Measurements from ENCODE around the gene HDAC3.

HDAC3 gene

DNA sequence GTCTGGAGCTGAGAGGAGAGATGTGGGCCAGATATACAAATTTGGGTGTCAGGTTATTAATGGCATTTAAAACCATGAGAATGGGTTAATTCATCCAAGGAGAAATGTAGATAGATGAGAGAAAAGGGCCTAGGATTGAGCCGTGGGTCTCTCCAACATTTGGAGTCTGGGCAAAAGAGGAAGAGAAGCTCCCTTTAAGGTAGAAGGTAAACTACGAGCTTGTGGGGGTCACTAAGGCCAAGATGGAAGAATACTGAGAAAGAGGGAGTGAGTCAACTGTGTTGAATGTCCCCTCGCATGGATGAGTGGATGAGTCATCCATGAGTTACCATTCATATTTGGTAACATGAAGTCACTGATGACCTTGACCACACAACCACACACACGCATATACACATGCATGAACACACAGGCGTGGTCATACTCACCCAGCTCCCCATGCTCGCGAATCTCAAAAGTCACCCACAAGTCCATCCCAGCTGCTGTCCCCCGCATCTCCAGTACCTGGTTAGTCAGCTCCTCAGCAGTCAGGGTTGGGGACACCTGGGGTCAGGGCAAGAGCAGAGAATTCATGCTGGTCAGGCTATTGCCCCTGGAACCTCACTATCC, 21.4 kb upstream of the HDAC3 start:
- no peak for DNase-seq

DNA sequence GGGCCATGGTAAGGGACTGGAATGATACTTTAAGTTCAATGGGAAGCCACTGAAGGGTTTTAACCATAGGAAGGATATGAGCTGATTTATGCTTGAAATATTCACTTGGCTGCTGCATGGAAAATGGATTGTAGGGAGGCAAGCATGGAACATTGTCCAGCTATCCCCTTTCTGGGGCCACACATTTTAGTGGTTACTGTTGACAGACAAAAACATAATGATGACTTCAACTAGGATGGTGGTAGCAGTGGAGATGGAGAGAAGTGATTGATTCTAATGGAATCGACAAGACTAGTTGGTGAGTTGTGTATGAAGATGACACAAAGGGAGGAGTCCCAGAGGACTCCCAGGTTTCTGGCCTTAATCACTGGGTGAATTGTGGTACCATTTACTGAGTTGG, 20.8 kb upstream of the HDAC3 start:
- DNase-seq: no peak

DNA sequence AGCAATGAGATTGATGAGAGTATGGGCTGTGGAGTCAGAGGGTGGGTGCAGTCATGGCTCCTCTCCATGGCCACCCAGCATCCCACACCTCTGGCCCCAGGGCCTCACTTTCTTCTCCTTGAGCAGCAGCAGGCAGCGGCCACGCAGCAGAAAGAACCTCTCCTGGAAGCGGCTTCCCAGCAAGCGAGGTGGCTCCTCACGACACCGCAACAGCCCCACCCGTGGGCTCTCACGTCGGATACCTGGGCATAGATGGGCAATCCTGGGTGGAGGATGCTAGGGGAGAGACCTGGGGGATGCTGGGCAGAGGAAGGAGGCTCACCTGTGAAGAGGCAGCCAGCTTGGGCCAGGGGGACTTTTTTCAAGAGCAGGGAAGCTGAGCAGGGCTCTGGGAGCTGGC, 19.7 kb upstream of the HDAC3 start:
- DNase-seq: no peak

DNA sequence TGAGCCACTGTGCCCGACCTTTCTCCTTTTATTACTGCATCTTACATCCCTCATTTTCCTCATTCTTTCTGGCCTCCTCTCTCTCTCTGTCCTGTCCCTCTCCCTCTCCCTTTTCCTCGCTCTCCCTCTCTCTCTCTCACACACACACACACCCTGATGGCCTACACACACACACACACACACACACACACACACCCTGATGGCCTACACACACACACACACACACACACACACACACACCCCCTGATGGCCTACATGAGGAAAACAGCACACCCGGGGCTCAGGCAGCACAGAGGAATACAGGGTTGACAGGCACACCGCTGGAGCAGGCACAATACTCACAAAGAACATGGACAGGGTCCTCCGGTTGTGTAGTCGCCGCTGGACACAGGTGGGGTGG, 18.4 kb upstream of the HDAC3 start:
- no peak for DNase-seq

DNA sequence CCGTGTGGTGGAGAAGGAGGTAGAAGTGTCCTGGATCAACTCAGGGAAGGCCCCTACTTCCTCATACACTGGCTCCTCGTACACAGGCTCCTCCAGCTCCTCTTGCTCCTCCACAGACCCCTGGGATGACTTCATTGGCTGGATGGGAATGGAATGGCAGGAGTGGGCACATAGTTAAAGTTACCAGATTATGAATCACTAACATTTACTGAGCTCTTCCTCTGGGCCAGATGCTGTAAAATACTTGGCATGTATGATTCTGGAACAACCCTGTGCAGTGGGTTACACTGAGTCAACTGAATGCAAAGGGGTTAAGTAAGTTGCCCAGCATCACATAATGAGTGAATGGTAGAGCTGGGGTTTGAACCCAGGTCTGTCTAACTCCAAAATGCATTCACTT, 17.6 kb upstream of the HDAC3 start:
- DNase-seq: no peak

DNA sequence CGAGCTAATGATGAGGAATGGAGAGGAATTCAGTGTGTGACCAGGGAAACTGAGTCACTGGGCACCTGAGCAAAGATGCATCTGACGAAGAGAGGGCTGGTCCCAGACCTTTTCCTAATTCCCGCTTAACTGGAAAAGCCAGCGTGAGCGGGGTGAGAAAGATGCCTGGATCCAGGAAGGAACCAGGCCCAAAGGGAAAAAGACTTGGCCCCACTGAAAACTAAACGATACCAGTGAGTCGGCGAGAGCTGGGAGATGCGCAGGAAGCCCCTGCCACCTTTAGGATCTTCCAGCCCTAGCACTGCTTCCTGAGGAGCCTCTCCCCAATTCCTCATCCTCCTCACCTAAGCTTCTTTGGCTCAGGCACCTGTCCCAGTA, 15.1 kb upstream of the HDAC3 start:
- DNase-seq: no peak

DNA sequence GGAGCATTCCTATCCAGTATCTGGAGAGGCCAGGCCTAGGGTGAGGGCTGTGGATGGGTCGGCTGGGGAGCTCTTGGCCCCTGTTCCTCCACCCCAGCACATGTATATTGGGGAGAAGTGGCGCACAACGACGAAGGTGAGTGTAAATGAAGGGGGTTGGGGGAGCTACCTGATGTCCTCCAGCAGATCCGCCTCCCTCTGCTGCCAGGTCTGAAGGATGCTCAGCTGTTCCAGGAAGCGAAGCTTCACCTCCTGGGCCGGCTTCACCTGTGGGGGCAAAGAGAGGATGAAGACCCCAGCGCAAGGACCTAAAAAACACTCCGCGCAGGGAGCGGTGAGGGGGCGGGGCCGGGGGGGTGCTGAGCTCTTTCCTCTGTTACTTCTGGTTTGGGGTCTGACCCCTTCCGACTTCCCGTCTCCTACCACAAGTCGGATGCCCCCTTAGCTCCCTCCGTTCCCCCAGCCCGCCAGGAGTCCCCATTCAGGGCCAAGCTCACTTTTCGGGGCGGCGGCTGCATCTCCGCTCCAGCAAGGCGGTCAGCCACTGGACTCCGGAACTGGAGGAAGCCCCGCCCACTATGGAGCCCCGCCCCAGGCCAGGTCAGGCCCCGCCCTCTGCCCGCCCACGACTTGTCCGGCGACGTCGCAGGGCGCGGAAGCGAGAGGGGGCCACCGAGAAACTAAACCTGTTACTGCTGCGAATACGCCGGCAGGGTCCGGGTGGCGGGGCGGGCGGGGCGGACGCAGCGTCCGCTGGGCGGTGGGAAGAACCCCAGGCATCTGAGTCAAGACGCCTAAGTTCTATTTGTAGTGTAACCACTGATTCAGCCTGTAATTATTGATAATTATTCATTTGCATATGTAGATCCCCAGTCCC, 14.4 kb upstream of the HDAC3 start, which contains the start of gene FCHSD1:
TSS of gene FCHSD1 (minus strand) at position 568 of the 877 bp plus-strand sequence. CDS start at position 518, 50 bp downstream.
- DNase-seq: no peak

DNA sequence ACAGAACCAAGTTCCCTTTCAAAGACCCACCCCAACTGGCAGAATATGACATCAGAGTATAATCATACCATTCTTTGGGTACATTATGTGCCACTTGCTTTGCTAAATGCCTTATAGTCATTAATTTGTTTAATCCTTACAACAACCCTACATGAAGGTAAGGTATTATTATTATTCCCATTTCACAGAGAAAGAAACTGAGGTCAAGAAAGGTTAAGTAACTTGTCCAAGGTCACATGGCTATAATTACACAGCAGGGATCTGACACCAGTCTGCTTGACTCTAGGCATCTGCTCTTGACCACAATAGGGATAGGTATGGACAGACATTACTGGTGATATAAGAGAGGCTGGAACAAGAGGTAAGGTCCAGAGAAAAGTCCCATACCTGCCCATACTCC, 13.3 kb upstream of the HDAC3 start:
- DNase-seq: no peak

DNA sequence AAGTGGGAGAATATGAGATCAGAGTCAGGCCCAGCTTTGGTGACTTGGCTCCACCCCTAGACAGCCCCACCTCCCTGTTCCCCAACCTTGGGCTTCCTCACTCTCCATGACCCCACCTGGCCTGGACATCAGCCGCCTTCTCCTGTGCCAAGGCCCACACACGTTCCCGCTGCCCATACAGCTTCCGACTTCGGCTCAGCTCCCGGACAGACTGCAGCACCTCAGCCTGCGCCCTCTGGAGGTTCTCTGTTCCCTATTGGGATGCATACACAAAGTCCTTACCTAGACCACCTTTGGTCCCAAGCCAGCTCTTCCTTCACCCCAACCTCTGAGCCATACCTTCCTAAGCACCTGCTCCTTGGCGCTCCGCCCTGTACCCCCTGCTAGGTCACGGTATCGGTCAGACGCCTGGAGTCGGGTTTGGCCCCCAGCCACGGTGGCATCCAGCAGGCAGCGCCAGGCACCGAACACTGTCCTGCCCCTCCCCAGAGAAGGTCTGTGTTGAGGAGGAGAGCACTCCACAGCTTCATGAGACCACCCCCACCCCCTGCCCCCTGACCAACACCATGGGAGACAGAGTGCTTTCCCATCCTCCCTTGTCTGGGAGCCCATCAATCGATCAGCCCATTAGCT, 12.5 kb upstream of the HDAC3 start:
- DNase-seq: no peak

DNA sequence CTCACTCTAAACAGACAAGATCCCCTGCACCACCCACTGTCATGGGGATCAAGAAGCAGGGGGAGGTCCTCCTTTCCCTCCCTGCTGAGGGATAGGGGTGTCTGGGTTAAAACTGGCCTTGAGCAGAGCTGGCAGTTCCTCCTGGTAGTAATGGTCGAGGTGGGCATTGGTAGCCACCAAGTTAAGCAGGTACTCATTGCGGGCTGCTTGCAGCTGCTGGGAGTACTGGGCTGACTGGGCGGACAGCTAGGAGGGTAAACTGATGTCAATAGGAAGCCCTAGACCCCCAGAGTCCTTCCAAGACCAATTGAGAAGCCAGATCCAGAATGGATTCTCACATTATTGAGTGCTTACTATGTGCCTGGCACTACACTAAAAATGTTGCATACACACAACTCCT, 11.2 kb upstream of the HDAC3 start:
- DNase-seq: no peak

DNA sequence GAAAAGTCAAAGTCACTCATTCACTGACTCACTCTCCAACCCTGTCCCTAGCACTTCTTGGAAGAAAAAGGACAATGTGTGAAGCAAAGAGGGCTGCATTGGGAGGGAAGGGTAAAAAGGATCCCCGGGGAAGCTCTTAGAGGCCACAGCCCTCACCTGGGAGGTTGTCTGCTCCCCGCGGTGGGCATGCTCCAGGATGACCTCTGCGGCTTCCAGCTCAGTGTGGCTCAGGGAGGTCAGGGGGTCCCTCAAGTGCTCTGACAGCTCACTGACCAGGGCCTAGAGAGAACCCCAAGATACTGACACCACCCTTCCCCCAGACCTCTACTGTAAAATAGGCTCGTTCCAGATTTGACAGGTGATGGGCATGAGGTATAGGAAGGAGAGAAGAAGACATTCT, 10.6 kb upstream of the HDAC3 start:
- no peak for DNase-seq

DNA sequence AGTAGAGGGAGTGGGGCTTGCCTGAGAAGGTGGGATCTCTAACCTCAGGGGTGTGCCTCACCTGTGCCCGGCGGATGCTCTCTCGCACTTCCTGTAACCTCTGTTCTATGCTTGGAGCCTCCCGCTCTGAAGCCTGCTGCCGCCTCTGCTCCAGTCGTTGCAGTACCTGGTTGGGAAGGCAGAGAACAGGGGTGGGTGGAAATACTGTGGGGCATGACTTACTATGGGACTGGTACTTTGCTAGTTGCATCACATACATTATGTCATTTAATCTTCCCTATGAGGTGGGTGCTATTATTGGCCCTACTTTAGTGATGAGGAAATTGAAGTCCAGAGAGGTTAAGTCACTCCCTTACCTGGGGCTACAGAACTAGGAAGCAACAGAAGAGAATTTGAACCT, 9.4 kb upstream of the HDAC3 start:
- no peak for DNase-seq

DNA sequence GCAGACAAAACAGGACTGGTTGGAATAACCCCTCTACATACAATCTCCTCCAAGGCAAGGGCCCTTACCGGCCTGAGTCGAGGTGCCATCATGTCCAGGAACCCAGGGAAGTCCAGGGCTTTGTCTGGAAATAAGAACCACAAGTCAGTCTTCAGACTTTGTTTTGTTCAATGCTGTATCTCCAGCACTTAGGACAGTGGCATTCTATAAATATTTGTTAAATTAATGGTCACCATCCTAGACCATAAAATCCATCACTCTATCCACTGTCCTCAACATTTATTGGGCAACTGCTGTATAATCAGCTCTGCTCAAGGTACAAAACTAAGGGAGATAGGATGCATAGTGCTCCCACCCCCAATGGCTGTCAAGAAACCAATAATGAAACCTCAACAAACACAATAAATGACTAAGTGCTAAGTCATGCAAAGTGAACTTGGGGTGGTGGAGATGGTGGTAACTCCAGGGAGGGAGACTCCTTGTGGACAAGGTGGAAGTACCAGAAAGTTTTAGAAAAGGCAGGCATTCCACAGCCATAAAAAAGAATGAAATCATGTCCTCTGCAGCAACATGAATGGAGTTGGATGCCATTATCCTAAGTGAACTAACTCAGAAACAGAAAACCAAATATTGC, 5.1 kb upstream of the HDAC3 start:
- no peak for DNase-seq

DNA sequence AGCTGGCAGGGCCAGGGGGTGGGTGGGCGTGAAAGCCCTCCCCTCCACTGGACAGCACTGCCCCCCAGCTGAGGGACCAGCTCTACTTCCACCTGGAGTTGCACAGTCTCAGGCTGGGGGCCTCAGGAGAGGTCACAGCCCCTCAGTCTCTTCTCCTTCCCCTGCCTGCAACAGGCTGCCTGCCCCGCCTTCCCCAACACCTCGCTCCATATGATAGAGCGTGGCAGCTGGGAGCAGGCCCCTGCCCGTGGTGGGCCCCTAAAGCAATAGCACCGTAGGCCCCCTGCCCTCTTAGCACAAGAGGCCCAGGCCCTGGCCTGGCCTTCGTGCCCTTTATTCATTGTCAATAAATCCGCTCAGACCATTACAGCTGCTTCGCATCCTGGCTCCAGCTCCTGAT, 4.0 kb upstream of the HDAC3 start:
- no peak for DNase-seq

DNA sequence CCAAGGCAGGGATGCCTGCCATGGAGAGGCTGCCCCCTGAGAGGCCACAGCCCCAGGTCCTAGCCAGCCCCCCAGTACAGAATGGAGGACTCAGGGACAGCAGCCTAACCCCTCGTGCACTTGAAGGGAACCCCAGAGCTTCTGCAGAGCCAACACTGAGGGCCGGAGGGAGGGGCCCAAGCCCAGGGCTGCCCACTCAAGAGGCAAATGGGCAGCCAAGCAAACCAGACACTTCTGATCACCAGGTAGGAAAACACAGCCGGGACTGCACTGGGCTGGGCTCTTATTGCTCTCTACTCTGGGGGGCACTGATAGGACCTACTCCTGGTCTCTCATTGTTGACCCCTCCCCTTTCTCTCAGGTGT, 3.4 kb upstream of the HDAC3 start:
- no peak for DNase-seq

DNA sequence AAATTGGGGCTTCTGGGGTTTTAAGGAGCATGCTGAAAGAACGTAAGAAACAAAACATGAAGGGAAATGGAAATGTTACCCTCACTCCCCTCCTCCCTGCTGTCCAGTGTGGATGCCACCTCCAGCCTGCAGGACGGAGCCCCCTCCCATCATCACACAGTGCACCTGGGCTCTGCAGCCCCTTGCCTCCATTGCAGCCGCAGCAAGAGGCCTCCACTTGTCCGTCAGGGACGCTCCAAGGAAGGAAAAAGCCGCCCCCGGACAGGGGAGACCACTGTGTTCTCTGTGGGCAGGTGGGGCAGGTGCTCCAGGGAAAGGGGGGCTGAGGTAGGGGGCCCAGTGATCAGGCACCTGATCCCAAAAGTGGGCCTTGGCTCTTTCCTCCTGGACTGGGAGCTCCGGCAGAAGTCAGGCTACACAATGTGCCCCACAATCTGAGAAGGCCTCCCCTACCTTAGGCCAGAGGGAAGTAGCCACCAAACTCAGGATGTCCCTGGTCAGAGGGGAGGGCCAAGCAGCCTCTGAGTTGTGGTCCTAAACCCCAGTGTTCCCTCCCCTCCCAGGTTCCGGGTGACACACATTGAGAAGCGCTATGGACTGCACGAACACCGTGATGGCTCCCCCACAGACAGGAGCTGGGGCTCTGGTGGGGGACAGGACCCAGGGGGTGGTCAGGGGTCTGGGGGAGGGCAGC, 2.9 kb upstream of the HDAC3 start:
- DNase-seq: no peak

DNA sequence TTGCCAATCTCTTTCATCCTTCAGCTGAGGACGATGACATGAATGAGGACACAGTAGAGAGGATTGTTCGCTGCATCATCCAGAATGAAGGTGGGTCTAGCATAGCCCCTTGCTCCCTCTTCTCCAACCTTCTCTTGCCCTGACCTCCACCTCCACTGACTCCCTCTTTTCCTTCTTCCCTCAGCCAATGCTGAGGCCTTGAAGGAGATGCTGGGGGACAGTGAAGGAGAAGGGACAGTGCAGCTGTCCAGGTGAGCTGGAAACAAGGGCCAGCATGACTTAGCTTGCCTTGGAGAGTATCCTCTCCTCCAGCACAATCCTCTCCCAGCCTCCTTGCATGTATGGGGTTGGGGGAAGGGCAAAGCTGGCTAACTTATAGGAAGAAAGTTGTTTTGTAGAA, 2.1 kb upstream of the HDAC3 start:
- DNase-seq: no peak

DNA sequence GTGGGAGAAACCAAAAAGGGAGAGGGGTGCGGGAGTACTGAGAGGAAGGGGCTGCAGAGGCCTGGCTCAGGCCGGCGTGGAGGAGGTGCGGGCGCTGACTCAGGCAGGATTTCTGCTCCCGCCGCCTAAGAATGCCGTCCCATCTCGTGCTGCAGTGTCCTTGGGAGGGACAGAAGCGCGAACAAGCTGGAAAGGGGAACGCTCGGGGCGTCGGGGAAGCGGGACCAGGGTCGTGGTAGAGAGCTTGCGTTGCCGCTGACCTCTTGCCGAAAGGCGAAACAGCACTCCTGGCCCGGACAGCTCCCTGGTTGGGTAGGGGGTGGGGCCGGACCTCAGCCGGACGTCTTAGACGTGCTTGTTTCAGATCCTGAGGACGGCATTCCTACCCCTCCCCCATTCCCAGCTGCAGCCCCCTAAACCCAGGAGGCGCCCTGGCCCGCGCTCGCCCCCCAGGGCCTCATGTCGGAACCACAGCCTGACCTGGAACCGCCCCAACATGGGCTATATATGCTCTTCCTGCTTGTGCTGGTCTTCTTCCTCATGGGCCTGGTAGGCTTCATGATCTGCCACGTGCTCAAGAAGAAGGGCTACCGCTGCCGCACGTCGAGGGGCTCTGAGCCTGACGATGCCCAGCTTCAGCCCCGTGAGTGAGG, 1.2 kb upstream of the HDAC3 start:
- DNase-seq: no peak

DNA sequence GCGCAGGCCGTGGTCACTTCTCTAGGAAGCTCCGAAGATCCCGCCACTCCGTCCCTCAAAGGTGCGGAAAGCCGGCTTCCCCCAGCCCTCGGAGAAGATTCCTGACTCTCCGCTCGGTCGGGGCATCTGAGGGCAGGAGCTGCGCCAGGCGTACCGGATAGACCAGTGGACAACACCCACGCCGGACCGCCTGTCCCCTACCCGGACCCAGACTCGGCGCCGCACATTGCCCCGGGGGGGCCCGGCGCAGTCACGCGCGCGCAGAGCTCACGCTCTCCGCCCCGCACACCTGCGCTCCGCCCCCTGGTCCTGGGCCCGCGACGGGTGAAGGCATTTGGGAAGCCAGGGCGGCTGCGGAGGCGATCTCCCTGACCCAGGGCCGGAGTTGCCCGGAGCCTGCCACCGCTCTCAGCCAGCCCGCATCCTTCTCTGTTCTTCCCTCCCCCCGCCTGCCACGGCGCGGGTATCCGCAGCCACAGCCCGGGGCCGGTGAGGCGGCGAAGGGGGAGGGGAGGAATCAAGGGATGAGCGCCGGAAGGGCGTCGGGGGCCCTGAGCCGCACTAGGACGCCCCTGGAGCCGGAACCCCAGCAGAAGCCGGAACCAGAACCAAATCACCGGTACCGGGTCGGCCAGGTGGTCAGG, 596 bp upstream of the HDAC3 start:
- DNase-seq: no peak

DNA sequence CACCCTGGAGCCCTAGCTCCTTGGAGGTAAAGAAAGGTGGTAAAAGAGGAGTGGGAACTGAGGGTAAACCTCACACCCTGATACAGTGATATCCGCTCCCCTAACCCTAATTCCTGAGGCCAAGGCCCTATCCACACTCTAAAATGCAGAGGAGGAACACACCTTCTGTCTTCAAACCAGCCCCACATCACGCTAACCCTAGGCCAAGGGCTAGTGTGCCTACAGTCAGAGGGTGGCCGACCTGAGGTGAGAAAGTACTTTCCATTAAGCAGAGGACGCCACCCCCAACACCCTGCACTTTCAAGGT, 590 bp downstream of the HDAC3 start:
- no peak for DNase-seq

DNA sequence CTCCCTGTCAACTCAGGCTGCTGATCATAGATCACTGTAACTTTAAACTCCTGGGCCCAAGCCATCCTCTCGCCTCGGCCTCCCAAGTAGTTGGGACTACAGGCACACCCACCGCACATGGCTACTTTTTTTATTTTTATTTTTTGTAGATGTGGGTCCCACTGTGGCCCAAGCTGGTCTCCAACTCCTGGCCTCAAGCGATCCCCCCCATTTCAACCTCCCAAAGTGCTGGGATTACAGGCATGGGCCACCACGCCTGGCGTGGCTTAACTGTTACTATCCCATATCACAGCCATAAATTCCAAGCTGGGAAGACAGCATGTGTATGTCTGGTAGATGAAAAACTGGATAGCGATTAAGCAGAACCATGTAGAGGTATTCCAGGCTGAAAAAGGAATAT, 1.0 kb downstream of the HDAC3 start:
- no peak for DNase-seq

DNA sequence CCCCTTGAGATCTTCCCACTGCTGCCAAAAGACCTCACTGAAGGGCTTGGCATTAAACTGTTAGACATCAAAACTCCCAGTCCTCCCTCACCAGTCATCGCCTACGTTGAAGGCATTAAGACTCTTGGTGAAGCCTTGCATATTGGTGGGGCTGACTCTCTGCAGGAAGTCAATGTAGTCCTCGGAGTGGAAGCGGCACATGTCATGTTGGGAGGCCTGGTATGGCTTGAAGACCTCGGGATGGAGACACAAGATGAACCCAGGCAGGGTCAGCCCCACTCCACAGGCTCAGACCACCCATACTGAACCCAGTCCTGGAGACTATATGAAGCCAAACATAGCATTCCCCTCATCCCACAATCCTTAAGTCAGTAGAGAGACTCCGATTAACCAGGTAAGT, 1.9 kb downstream of the HDAC3 start:
- no peak for DNase-seq

Measured in NCI-H2081 treated with DMSO at 0.1 percent for 48 hours (cell line).